ENCODE data around the gene TGIF2. TPM values are rescaled to one million over a fixed set of nuclear protein-coding genes. Genes with fewer than 3 reads are reported as not detected.

TGIF2 gene
- polyA plus RNA-seq, 1 of the 3 experiments (the other 2 are of a cell fraction), result 10.8 TPM

DNA sequence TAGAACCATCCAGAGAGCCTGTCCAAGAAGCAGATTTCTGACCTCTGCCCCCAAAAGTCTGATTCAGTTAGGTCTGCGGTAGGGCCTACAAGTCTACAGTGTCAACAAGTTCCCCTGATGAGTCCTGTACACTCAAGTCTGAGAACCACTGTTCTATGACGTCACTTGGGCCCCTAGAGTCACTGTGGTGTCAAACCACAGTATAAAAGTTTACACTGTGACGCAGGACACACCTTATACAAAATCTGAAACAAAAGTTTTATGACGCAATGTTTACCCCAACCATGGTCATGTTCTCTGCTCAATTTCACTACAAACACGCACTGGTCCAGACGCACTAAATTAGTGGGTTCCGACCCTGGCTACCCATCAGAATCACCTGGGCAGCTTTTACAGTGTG lies 54.7 kb downstream of the TGIF2 start:
- Histone ChIP-seq H3K9me3 (no peaks in the 10 kb centered on the region), H3K36me3 (replicated peaks in 1 of 2; ENCODE audit: control insufficient read depth in 1 of 2, insufficient read depth in 2 of 2, low read length in 1 of 2) (no peaks in the 10 kb centered on the region), H3K9ac (no peak overlapping the region), H3F3A (replicated peaks; ENCODE audit: insufficient read depth) (no peaks in the 10 kb centered on the region), H3K27me3 (ENCODE audit: insufficient read depth) (no peaks in the 10 kb centered on the region), H3K4me2 (no peak overlapping the region), H3K27ac (ENCODE audit: low read depth in 2 of 2, low read length in 1 of 2) (no peak overlapping the region), H3K9me2 (no peaks in the 10 kb centered on the region), H3K4me3 (ENCODE audit: low read depth in 2 of 2, low read length in 1 of 2) (no peak overlapping the region), H4K20me1 (ENCODE audit: insufficient read depth) (no peaks in the 10 kb centered on the region), H2AFZ (ENCODE audit: low read depth) (no peak overlapping the region), H3K79me2 (ENCODE audit: insufficient read depth) (no peaks in the 10 kb centered on the region), H3K4me1 (ENCODE audit: control insufficient read depth in 1 of 2, insufficient read depth in 2 of 2, low read depth in 1 of 2, low read length in 1 of 2) (no peaks in the 10 kb centered on the region)
- no peak for DNase-seq
- ChIA-PET CTCF (interaction anchor here (1.3 to 2.1 kb wide), 2 partner anchors 15 to 22 kb away, joined by 3 to 8 read pairs; partner anchors contain the start of gene RAB5IF), POLR2A (no interaction called here)
- WGBS (ENCODE audit: low lambda C conversion rate), result 91% methylated on average over 7 of the region's 7 CpGs
- no peak for TF ChIP-seq FOSL2 (IDR thresholded peaks at IDR 0.05; ENCODE audit: borderline replicate concordance, low read depth)

DNA sequence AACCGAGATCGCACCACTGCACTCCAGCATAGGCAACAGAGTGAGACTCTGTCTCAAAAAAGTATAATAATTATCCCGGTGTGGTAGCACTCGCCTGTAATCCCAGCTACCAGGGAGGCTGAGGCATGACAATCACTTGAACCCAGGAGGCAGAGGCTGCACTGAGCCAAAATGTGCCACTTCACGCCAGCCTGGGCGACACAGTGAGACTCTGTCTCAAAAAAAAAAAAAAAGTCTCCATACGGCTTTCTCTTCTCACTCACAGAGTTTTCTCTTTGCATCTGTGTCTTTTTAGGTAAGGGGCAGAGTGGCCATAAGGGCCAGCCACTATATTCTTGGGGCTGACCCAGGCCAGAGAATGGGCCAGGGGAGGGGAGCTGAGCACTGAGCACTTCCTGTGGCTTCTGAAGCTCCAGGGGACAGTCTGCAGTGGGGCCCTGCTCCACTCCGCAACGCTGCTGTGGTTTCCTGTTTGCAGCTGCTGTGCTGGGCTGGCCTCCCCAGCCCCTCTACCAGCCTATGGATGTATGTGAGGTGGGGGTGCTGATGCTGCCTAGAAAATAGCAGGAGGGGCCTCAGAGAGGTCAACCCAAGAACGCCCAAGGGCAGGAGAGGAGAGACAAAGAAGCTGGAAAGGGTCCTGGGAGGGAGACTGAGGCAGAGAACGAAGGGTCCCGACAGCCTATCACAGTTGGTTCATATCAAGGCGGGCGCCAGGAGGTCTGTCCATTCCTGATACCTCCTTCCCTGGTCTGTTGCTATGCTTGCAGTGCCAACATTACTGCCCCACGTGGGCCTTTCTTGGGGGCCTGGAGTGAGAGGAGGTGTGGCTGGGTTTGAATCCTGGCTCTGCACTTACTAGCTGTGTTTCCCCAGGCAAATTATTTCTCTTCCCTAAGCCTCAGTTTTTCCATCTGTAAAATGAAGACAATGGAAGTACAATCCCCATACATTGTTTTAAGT lies 56.6 kb downstream of the TGIF2 start:
- WGBS (ENCODE audit: low lambda C conversion rate), result 88% methylated on average over 15 of the region's 15 CpGs
- H3K27ac ChIP-seq (ENCODE audit: low read depth in 2 of 2, low read length in 1 of 2), result no peak overlapping the region
- H3K4me1 ChIP-seq (ENCODE audit: control insufficient read depth in 1 of 2, insufficient read depth in 2 of 2, low read depth in 1 of 2, low read length in 1 of 2), result no peaks in the 10 kb centered on the region
- no peak for DNase-seq
- H4K20me1 ChIP-seq (ENCODE audit: insufficient read depth), result no peaks in the 10 kb centered on the region
- H3K9me3 ChIP-seq, result no peaks in the 10 kb centered on the region
- H3F3A ChIP-seq (replicated peaks; ENCODE audit: insufficient read depth), result no peaks in the 10 kb centered on the region
- peak overlapping the region; percentile 11; the same call in 1 of the 2 replicates for H2AFZ ChIP-seq (ENCODE audit: low read depth)
- ChIA-PET POLR2A (no interaction called here), CTCF (interaction anchor here (1.5 kb wide), 1 partner anchor 18 kb away, joined by 4 read pairs; no protein-coding TSS in a partner anchor)
- H3K9ac ChIP-seq, result no peak overlapping the region
- H3K36me3 ChIP-seq (replicated peaks in 1 of 2; ENCODE audit: control insufficient read depth in 1 of 2, insufficient read depth in 2 of 2, low read length in 1 of 2), result no peaks in the 10 kb centered on the region
- no peak overlapping the region for H3K4me3 ChIP-seq (ENCODE audit: low read depth in 2 of 2, low read length in 1 of 2)
- H3K27me3 ChIP-seq (ENCODE audit: insufficient read depth), result no peaks in the 10 kb centered on the region
- no peaks in the 10 kb centered on the region for H3K9me2 ChIP-seq
- no peaks in the 10 kb centered on the region for H3K79me2 ChIP-seq (ENCODE audit: insufficient read depth)
- no peak overlapping the region for H3K4me2 ChIP-seq
- TF ChIP-seq, protein P1, sequence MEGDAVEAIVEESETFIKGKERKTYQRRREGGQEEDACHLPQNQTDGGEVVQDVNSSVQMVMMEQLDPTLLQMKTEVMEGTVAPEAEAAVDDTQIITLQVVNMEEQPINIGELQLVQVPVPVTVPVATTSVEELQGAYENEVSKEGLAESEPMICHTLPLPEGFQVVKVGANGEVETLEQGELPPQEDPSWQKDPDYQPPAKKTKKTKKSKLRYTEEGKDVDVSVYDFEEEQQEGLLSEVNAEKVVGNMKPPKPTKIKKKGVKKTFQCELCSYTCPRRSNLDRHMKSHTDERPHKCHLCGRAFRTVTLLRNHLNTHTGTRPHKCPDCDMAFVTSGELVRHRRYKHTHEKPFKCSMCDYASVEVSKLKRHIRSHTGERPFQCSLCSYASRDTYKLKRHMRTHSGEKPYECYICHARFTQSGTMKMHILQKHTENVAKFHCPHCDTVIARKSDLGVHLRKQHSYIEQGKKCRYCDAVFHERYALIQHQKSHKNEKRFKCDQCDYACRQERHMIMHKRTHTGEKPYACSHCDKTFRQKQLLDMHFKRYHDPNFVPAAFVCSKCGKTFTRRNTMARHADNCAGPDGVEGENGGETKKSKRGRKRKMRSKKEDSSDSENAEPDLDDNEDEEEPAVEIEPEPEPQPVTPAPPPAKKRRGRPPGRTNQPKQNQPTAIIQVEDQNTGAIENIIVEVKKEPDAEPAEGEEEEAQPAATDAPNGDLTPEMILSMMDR (IDR thresholded peaks at IDR 0.05), result no peak
- no peak for TF ChIP-seq JUND (IDR thresholded peaks at IDR 0.05)
- no peak for TF ChIP-seq EP300 (IDR thresholded peaks at IDR 0.05; ENCODE audit: borderline replicate concordance in 1 of 2, low read depth in 1 of 2, low read length in 1 of 2)
- TF ChIP-seq GATA2 (CRISPR knock-in tag; IDR thresholded peaks at IDR 0.05), result no peak
- no peak for TF ChIP-seq ELF1 (IDR thresholded peaks at IDR 0.05)
- TF ChIP-seq TAF1 (IDR thresholded peaks at IDR 0.05; ENCODE audit: borderline replicate concordance, low read depth, low read length), result no peak
- no peak for TF ChIP-seq EZH2phosphoT487 (IDR thresholded peaks at IDR 0.05; ENCODE audit: borderline replicate concordance, low read depth)
- no peak for TF ChIP-seq TCF12 (IDR thresholded peaks at IDR 0.05)
- TF ChIP-seq FOSL2 (IDR thresholded peaks at IDR 0.05; ENCODE audit: borderline replicate concordance, low read depth), result no peak
- TF ChIP-seq RXRA (IDR thresholded peaks at IDR 0.05; ENCODE audit: borderline replicate concordance, low read depth), result no peak
- no peak for TF ChIP-seq FOXJ3 (CRISPR knock-in tag; IDR thresholded peaks at IDR 0.05)
- TF ChIP-seq, protein P2, sequence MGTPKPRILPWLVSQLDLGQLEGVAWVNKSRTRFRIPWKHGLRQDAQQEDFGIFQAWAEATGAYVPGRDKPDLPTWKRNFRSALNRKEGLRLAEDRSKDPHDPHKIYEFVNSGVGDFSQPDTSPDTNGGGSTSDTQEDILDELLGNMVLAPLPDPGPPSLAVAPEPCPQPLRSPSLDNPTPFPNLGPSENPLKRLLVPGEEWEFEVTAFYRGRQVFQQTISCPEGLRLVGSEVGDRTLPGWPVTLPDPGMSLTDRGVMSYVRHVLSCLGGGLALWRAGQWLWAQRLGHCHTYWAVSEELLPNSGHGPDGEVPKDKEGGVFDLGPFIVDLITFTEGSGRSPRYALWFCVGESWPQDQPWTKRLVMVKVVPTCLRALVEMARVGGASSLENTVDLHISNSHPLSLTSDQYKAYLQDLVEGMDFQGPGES (IDR thresholded peaks at IDR 0.05; ENCODE audit: low read depth, low read length), result no peak
- TF ChIP-seq MEF2A (IDR thresholded peaks at IDR 0.05; ENCODE audit: borderline replicate concordance, low read depth), result no peak
- TF ChIP-seq, protein P3, sequence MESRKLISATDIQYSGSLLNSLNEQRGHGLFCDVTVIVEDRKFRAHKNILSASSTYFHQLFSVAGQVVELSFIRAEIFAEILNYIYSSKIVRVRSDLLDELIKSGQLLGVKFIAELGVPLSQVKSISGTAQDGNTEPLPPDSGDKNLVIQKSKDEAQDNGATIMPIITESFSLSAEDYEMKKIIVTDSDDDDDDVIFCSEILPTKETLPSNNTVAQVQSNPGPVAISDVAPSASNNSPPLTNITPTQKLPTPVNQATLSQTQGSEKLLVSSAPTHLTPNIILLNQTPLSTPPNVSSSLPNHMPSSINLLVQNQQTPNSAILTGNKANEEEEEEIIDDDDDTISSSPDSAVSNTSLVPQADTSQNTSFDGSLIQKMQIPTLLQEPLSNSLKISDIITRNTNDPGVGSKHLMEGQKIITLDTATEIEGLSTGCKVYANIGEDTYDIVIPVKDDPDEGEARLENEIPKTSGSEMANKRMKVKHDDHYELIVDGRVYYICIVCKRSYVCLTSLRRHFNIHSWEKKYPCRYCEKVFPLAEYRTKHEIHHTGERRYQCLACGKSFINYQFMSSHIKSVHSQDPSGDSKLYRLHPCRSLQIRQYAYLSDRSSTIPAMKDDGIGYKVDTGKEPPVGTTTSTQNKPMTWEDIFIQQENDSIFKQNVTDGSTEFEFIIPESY (IDR thresholded peaks at IDR 0.05; ENCODE audit: borderline replicate concordance, low read depth), result no peak

Data from SK-N-SH (cell line).